ENCODE measurements around the gene PICK1. TPM values are rescaled to one million over a fixed set of nuclear protein-coding genes. Genes with fewer than 3 reads are reported as not detected.

The PICK1 gene
- total RNA-seq, 2 donors from 2014 or later = 27.6 to 47.2 TPM

- intact Hi-C loops (cut with DNase I) = no loop called here
These were observed 24.3 kb upstream of the PICK1 start for GRCh38 chr22:38032681-38033521.

GRCh38 chr22:38033522-38034277 is 23.5 kb upstream of the PICK1 start:
- peaks cover 4% of the 10 kb centered on the region for H3K4me1 ChIP-seq

More at GRCh38 chr22:38032681-38033521, 24.3 kb upstream of the PICK1 start:
- H3K9me3 ChIP-seq = no peaks in the 10 kb centered on the region
- no peak overlapping the region for H3K27ac ChIP-seq
- peak overlapping the region in 1 of 2 donors; percentile 4 for H3K9ac ChIP-seq (ENCODE audit: low read depth in 2 of 2, low read length in 2 of 2)
- DNase-seq = no peak
- peaks cover 4% of the 10 kb centered on the region for H3K4me1 ChIP-seq
- no peak for TF ChIP-seq CTCF (IDR thresholded peaks at IDR 0.05)
- H3K4me3 ChIP-seq = no peak overlapping the region
- H3K36me3 ChIP-seq = no peaks in the 10 kb centered on the region
- H3K27me3 ChIP-seq = no peaks in the 10 kb centered on the region

GRCh38 chr22:38034278-38034882 is 22.8 kb upstream of the PICK1 start:
- Histone ChIP-seq H3K4me3 (no peak overlapping the region), H3K36me3 (no peaks in the 10 kb centered on the region), H3K9ac (ENCODE audit: low read depth in 2 of 2, low read length in 2 of 2) (peak overlapping the region in 1 of 2 donors; percentile 32), H3K4me1 (peaks cover 4% of the 10 kb centered on the region), H3K27me3 (no peaks in the 10 kb centered on the region), H3K9me3 (no peaks in the 10 kb centered on the region), H3K27ac (no peak overlapping the region)
- intact Hi-C loops (cut with DNase I) = no loop called here
- TF ChIP-seq CTCF (IDR thresholded peaks at IDR 0.05) = no peak
- DNase-seq = peak; percentile 58

More at GRCh38 chr22:38033522-38034277, 23.5 kb upstream of the PICK1 start:
- DNase-seq = no peak
- peak overlapping the region in 1 of 2 donors; percentile 32 for H3K9ac ChIP-seq (ENCODE audit: low read depth in 2 of 2, low read length in 2 of 2)
- no peak overlapping the region for H3K27ac ChIP-seq
- intact Hi-C loops (cut with DNase I) = no loop called here
- no peak overlapping the region for H3K4me3 ChIP-seq
- TF ChIP-seq CTCF (IDR thresholded peaks at IDR 0.05) = no peak
- H3K36me3 ChIP-seq = no peaks in the 10 kb centered on the region
- no peaks in the 10 kb centered on the region for H3K27me3 ChIP-seq
- H3K9me3 ChIP-seq = no peaks in the 10 kb centered on the region

GRCh38 chr22:38034884-38035529 is 22.2 kb upstream of the PICK1 start:
- H3K4me1 ChIP-seq = peaks cover 2% of the 10 kb centered on the region
- H3K36me3 ChIP-seq = no peaks in the 10 kb centered on the region
- no peak overlapping the region for H3K4me3 ChIP-seq
- H3K27ac ChIP-seq = no peak overlapping the region
- TF ChIP-seq CTCF (IDR thresholded peaks at IDR 0.05) = no peak
- intact Hi-C loops (cut with DNase I) = no loop called here
- H3K27me3 ChIP-seq = no peaks in the 10 kb centered on the region
- H3K9ac ChIP-seq (ENCODE audit: low read depth in 2 of 2, low read length in 2 of 2) = no peak overlapping the region
- DNase-seq = no peak
- H3K9me3 ChIP-seq = no peaks in the 10 kb centered on the region

- no peaks in the 10 kb centered on the region for H3K4me1 ChIP-seq
- H3K9ac ChIP-seq (ENCODE audit: low read depth in 2 of 2, low read length in 2 of 2) = no peak overlapping the region
- DNase-seq = no peak
- H3K27me3 ChIP-seq = no peaks in the 10 kb centered on the region
- H3K9me3 ChIP-seq = no peaks in the 10 kb centered on the region
- no peak for TF ChIP-seq CTCF (IDR thresholded peaks at IDR 0.05)
- H3K4me3 ChIP-seq = no peak overlapping the region
- H3K27ac ChIP-seq = no peak overlapping the region
- intact Hi-C loops (cut with DNase I) = no loop called here
- no peaks in the 10 kb centered on the region for H3K36me3 ChIP-seq
These were observed 21.7 kb upstream of the PICK1 start for GRCh38 chr22:38035530-38035885.

Data from colonic mucosa (tissue), 4 donors.